SK-N-MC (cell line): ENCODE results near the gene GRPEL2.

Source experiments
- EZH2 ChIP-seq: fragments of 200-600 bp; sonication (generic); IDR thresholded peaks from one replicate; pipeline ENCODE4 v1.6.1; 2017; ENCODE audit warnings: antibody characterized with exemption
- POLR2AphosphoS5 ChIP-seq: IDR thresholded peaks from 2 replicates; pipeline ENCODE4 v1.6.1; 2012; ENCODE audit warnings: mild to moderate bottlenecking, low read depth, low read length, borderline replicate concordance

GRCh38 chr5:149358868-149359495, 13.7 kb downstream of the GRPEL2 start:
- TF ChIP-seq POLR2AphosphoS5 (no peak), EZH2 (no peak)
